GM21367 (cell line): ENCODE measurements around the gene KRT3.

Source experiments
- ATAC-seq: cut with Tn5 transposase; IDR thresholded peaks from one replicate; pipeline ENCODE4 v1.9.1; 2021; ENCODE audit not compliant: unreplicated experiment

KRT3 gene

DNA sequence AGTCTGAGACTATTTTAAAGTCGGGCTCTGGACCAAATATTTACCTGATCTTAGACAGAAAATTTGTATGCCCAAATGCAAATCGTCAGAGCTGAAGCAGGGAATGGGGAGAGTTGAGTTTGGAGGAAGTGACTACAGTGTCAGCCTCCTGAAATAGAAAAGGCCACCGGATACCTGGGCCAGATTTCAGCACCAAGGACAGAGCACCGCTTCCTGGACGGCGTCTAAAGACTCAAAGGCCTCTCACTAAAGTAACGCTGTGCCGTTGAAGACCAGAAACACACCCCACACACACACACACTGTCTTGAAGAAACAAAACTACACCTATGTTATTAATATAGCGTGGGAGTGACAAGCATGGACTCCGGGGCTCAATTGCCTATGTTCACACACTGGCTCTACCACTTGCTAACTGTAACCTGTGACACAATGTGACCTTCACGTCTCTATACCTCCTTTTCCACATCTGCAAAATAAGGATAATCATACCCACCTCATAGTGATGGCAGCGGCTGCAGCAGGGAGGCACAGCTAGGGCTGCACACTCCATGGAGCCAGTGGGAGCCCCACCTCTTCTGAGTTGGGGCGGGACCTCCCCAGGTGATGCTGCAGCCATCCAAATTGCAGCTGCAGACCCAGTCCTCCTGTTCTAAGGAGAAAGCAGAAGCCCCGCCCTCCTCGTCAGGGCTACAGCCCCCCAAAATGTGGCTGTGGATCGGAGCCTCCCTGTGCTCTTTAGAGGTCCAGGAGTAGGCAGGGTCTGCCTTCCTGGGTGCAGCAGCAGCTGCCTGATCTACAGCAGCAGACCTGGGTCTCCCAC lies 54.3 kb downstream of the KRT3 start:
- ATAC-seq = no peak

DNA sequence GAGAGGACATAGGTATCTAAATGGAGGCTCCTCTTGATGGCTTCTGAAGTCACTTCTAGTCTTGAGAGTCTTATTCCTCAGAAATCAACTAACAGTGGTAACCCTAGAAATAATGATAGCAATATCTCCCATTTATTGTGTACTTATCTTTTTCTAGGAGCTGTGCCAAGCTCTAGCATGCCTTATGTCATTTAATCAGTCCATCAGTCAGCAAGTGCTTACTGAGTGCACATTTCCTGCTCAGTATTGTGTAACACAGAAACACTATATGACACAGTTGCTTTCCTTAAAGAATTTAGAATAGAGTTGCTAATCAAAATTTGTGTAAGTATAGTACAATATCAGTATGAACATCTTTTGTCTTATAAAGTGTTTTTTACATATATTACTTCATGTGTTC lies 55.3 kb downstream of the KRT3 start:
- ATAC-seq = no peak

DNA sequence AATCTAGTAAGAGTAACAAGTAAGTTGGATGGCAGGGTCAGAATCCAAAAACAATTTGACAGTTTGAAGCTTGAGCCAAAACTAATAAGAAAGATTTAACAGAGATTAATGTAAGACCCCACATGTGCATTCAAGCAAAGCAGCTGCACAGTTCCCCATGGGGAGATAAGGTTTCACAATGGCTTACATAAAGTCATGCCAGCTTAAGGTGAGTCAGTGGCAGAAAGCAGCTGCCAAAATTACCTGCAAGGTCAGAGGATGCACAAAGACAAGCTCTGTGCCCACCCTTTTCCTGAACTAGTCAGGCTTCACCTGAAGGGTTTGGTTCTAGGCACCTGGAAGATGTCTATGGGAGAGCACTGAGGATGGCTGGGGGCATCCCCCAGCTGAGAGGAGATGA lies 56.0 kb downstream of the KRT3 start:
- ATAC-seq = no peak
